Glomerular visceral epithelial cell (primary cell): Measurements from ENCODE around the gene PGLYRP4.

ENCODE experiments used
- DNase-seq: peaks from one replicate; pipeline ENCODE4 v3.0.0-alpha.2; 2016; ENCODE audit errors: extremely low spot score

Gene PGLYRP4

GRCh38 chr1:153348511-153349362 is at the start of gene PGLYRP4:
Gene PGLYRP4, minus strand, starts transcription at chr1:153348841. Its CDS starts 909 bp downstream, at chr1:153347932.
- no peak for DNase-seq

GRCh38 chr1:153397924-153398651 is 49.4 kb upstream of the PGLYRP4 start:
- DNase-seq, result no peak

GRCh38 chr1:153397051-153397923 is 48.6 kb upstream of the PGLYRP4 start:
- DNase-seq, result no peak

GRCh38 chr1:153396461-153396860 is 47.8 kb upstream of the PGLYRP4 start:
- DNase-seq, result no peak

GRCh38 chr1:153395776-153396175 is 47.1 kb upstream of the PGLYRP4 start:
- no peak for DNase-seq

- no peak for DNase-seq
These were observed 46.6 kb upstream of the PGLYRP4 start for GRCh38 chr1:153395136-153395685.

GRCh38 chr1:153394391-153394790 is 45.8 kb upstream of the PGLYRP4 start:
- DNase-seq, result no peak

GRCh38 chr1:153393926-153394325 is 45.3 kb upstream of the PGLYRP4 start:
- DNase-seq, result no peak

GRCh38 chr1:153392822-153393221 is 44.2 kb upstream of the PGLYRP4 start:
- DNase-seq, result no peak

- DNase-seq, result no peak
These were observed 43.6 kb upstream of the PGLYRP4 start for GRCh38 chr1:153392258-153392657.

GRCh38 chr1:153390938-153391710 is 42.5 kb upstream of the PGLYRP4 start, which contains the start of gene S100A8:
Gene S100A8, minus strand, starts transcription at chr1:153391073. Its CDS starts 538 bp downstream, at chr1:153390535.
- no peak for DNase-seq

- DNase-seq, result no peak
These were observed 41.6 kb upstream of the PGLYRP4 start for GRCh38 chr1:153389973-153390879.

- no peak for DNase-seq
These were observed 40.8 kb upstream of the PGLYRP4 start for GRCh38 chr1:153389401-153389800.

- no peak for DNase-seq
These were observed 39.1 kb upstream of the PGLYRP4 start for GRCh38 chr1:153387785-153388184.

- DNase-seq, result no peak
These were observed 38.4 kb upstream of the PGLYRP4 start for GRCh38 chr1:153387001-153387400.

- no peak for DNase-seq
These were observed 37.9 kb upstream of the PGLYRP4 start for GRCh38 chr1:153386500-153386901.

- no peak for DNase-seq
These were observed 36.4 kb upstream of the PGLYRP4 start for GRCh38 chr1:153384958-153385580.

- DNase-seq, result no peak
These were observed 32.1 kb upstream of the PGLYRP4 start for GRCh38 chr1:153380711-153381110.

GRCh38 chr1:153379591-153379990 is 30.9 kb upstream of the PGLYRP4 start:
- no peak for DNase-seq
